GM12878 (cell line): ENCODE measurements around the gene ACP4. TPM values are rescaled to one million over a fixed set of nuclear protein-coding genes. Genes with fewer than 3 reads are reported as not detected.
A peak's percentile ranks its signal among the peaks of the same experiment; 100 is the strongest.

Experiments used
- ATAC-seq: fragments of 200-7000 bp; cut with Tn5 transposase; 3 replicates; pipeline ENCODE4 v1.9.1; 2020; ENCODE audit warnings: mild to moderate bottlenecking, moderate library complexity
- BruUV-seq: library from RNA; stranded (reverse); fragments of 400-500 nt; replicated peaks from 2 replicates; lab custom pipeline; 2021; lab: Mats Ljungman, UMichigan
- CTCF ChIA-PET: fragments of 300-600 bp; sonication (Branson Sonifier 250); formaldehyde crosslinking; extraction: SDS; loops from one replicate; lab custom pipeline; 2021; ENCODE audit warnings: inconsistent platforms; lab: Yijun Ruan, JAX
- POLR2A ChIA-PET: fragments of 350-600 bp; formaldehyde crosslinking; extraction: SDS; loops from one replicate; lab custom pipeline; 2021; ENCODE audit warnings: inconsistent platforms; lab: Charles Lee
- RAD21 ChIA-PET: fragments of 300-600 bp; sonication (Branson Sonifier 250); formaldehyde crosslinking; loops from one replicate; lab custom pipeline; 2023; ENCODE audit warnings: antibody characterized with exemption; ENCODE audit not compliant: unreplicated experiment; lab: Charles Lee
- SMC1A ChIA-PET: fragments of 300-600 bp; sonication (Branson Sonifier 250); formaldehyde crosslinking; loops from one replicate; lab custom pipeline; 2023; ENCODE audit not compliant: unreplicated experiment, uncharacterized antibody; lab: Charles Lee
- DNase-seq: peaks from one replicate; pipeline ENCODE4 v3.0.0-alpha.2; 2011; ENCODE audit warnings: low read depth, low spot score
- FAIRE-seq: peaks from 3 replicates; lab custom pipeline; 2011; peaks lifted over from hg19 to GRCh38; lab: Jason Lieb, UNC
- H2AFZ ChIP-seq: 2 replicates; pipeline ENCODE4 v1.6.0; 2011; ENCODE audit warnings: low read depth, low read length, control low read depth; ENCODE audit not compliant: control insufficient read depth
- H3K27ac ChIP-seq: 2 replicates; pipeline ENCODE4 v1.5.1; 2011; ENCODE audit warnings: control low read depth; ENCODE audit not compliant: control insufficient read depth, insufficient read depth
- H3K27me3 ChIP-seq, 2 experiments: replicated peaks in 1 of 2; 2 replicates each; pipeline versions ENCODE4 v1.6.0 to v1.6.1; 2011; ENCODE audit warnings: low read length in 1 of 2; ENCODE audit not compliant: control insufficient read depth in 2 of 2, insufficient read depth in 2 of 2
- H3K36me3 ChIP-seq, 2 experiments: 2 replicates each; pipeline ENCODE4 v1.5.1; 2011; ENCODE audit warnings: low read length in 1 of 2; ENCODE audit not compliant: control insufficient read depth in 2 of 2, insufficient read depth in 2 of 2
- H3K4me1 ChIP-seq: 2 replicates; pipeline ENCODE4 v1.6.1; 2011; ENCODE audit warnings: mild to moderate bottlenecking, low read length, moderate library complexity, mixed read lengths; ENCODE audit not compliant: control insufficient read depth, insufficient read depth
- H3K4me2 ChIP-seq: 2 replicates; pipeline ENCODE4 v1.6.0; 2011; ENCODE audit warnings: control low read depth; ENCODE audit not compliant: control insufficient read depth, insufficient read depth
- H3K4me3 ChIP-seq: fragments of 200-600 bp; sonication (generic); 2 replicates; pipeline ENCODE4 v1.5.1; 2016
- H3K79me2 ChIP-seq: 2 replicates; pipeline ENCODE4 v1.6.0; 2011; ENCODE audit warnings: low read length; ENCODE audit not compliant: control insufficient read depth, insufficient read depth
- H3K9ac ChIP-seq: 2 replicates; pipeline ENCODE4 v1.8.0; 2011; ENCODE audit warnings: low read length, control low read depth, mixed read lengths; ENCODE audit not compliant: control insufficient read depth, insufficient read depth
- H3K9me3 ChIP-seq: replicated peaks from 3 replicates; pipeline ENCODE4 v1.5.1; 2011; ENCODE audit warnings: mild to moderate bottlenecking, low read length; ENCODE audit not compliant: control insufficient read depth, insufficient read depth
- H4K20me1 ChIP-seq: 2 replicates; pipeline ENCODE4 v1.6.0; 2011; ENCODE audit not compliant: control insufficient read depth, insufficient read depth
- BCL3 ChIP-seq: IDR thresholded peaks from 2 replicates; pipeline ENCODE4 v1.6.1; 2011; ENCODE audit warnings: borderline replicate concordance, low read depth, mild to moderate bottlenecking, moderate library complexity, low read length; ENCODE audit not compliant: insufficient read depth, poor library complexity, severe bottlenecking
- BHLHE40 ChIP-seq, 2 experiments: fragments of 450-650 bp in 1 of 2; IDR thresholded peaks; 2 replicates each; pipeline ENCODE4 v1.6.1; 2011 to 2017; ENCODE audit warnings: low read depth in 2 of 2, borderline replicate concordance in 1 of 2, improper control_type of control experiment in 1 of 2, low read length in 1 of 2, mild to moderate bottlenecking in 1 of 2
- CHD4 ChIP-seq: fragments of 200-600 bp; sonication (generic); IDR thresholded peaks from 2 replicates; pipeline ENCODE4 v1.6.1; 2016; ENCODE audit warnings: mild to moderate bottlenecking
- ETV6 ChIP-seq, 2 experiments: fragments of 450-650 bp in 1 of 2; IDR thresholded peaks in 1 of 2; conservative IDR thresholded peaks in 1 of 2; 2 replicates each; pipeline ENCODE4 v1.6.1; 2014; ENCODE audit warnings: antibody characterized with exemption in 1 of 2, borderline replicate concordance in 1 of 2, low read depth in 1 of 2, mild to moderate bottlenecking in 1 of 2, moderate library complexity in 1 of 2
- NFYB ChIP-seq: IDR thresholded peaks from 2 replicates; pipeline ENCODE4 v1.6.1; 2011; ENCODE audit warnings: low read depth, mild to moderate bottlenecking, low read length, improper control_type of control experiment, moderate library complexity; ENCODE audit not compliant: insufficient read depth
- SIN3A ChIP-seq: IDR thresholded peaks from 2 replicates; pipeline ENCODE4 v1.6.1; 2012; ENCODE audit warnings: low read depth, low read length, improper control_type of control experiment
- USF1 ChIP-seq: IDR thresholded peaks from 2 replicates; pipeline ENCODE4 v1.6.1; 2011; ENCODE audit warnings: borderline replicate concordance, low read depth, mild to moderate bottlenecking, moderate library complexity, mixed read lengths, low read length; ENCODE audit not compliant: insufficient read depth; ENCODE audit errors: extremely low read length
- WGBS: methylation state at CpG from one replicate; pipeline ENCODE4 v1.1.6; 2016; ENCODE audit warnings: low lambda C conversion rate; ENCODE audit not compliant: insufficient replicate concordance, insufficient coverage; ENCODE audit errors: missing lambda C conversion rate; 5-methylcytosine and 5-hydroxymethylcytosine counted together
- in situ Hi-C: fragments of 300-500 bp; cut with MboI; formaldehyde crosslinking; loops from 9 replicates; pipeline ENCODE4 v1.14.3; 2018; ENCODE audit warnings: mixed read lengths
- intact Hi-C: fragments of 100-400 bp; cut with micrococcal nuclease; formaldehyde crosslinking; loops from one replicate; pipeline ENCODE4 v1.14.2; 2022; ENCODE audit not compliant: unreplicated experiment
- polyA plus RNA-seq, 11 experiments: library from polyadenylated mRNA; depleted of rRNA in 4 of 11; unstranded in 6 of 11; stranded (reverse) in 5 of 11; fragments of >200 nt; fragmentation: Nextera tagmentation in 4 of 11; fragmentation: Illumina TruSeq in 1 of 11; extraction: Ambion mirVana in 4 of 11; extraction: Trizol in 1 of 11; gene quantifications; 1 replicate in 1 of 11; 2 replicates in 10 of 11; pipeline versions ENCODE4 v1.2.1 to v1.2.3, GENCODE V29; 2011 to 2016; ENCODE audit warnings: inconsistent platforms in 2 of 11, missing spikeins in 2 of 11, low read depth in 1 of 11
- total RNA-seq, 4 experiments: library from RNA; depleted of rRNA in 3 of 4; stranded (reverse); fragments of >200 nt in 3 of 4; fragmentation: Illumina TruSeq in 1 of 4; extraction: Trizol in 1 of 4; gene quantifications; 2 replicates each; pipeline versions ENCODE4 v1.2.1 to v1.2.3, GENCODE V29; 2013 to 2021

The ACP4 gene
- total and polyA plus RNA-seq, 10 of the 15 experiments (the other 5 are each of a cell fraction or from before 2014, with no cell fraction given) = not detected

- Histone ChIP-seq H3K36me3 (no peaks in the 10 kb centered on the region), H3K9me3 (peaks cover 3% of the 10 kb centered on the region; the same call in 2 of the 3 replicates), H3K4me1 (peaks cover 30% of the 10 kb centered on the region), H2AFZ (no peak overlapping the region), H3K4me3 (no peak overlapping the region), H3K4me2 (no peak overlapping the region), H3K79me2 (peaks cover 4% of the 10 kb centered on the region), H4K20me1 (no peaks in the 10 kb centered on the region), H3K27me3 (no peaks in the 10 kb centered on the region), H3K9ac (no peak overlapping the region), H3K27ac (no peak overlapping the region)
- FAIRE-seq = no peak
- no peak for DNase-seq
- intact Hi-C loops (no loop called here), in situ Hi-C loops (loop anchor here (10.0 kb wide), 1 partner anchor 549 kb away; the partner anchor contains the start of genes CLDND2 and ETFB)
- no TSS peak for BruUV-seq
- ChIA-PET POLR2A (interaction anchor here (1.0 kb wide), 1 partner anchor 24 kb away, joined by 5 read pairs; no protein-coding TSS in a partner anchor), CTCF (interaction anchor here (1.6 to 2.9 kb wide), 2 partner anchors 11 to 90 kb away, joined by 4 to 8 read pairs; no protein-coding TSS in a partner anchor), RAD21 (no interaction called here), SMC1A (interaction anchor here (1.0 to 1.7 kb wide), 3 partner anchors 10 to 79 kb away, joined by 4 to 5 read pairs (median 4); no protein-coding TSS in a partner anchor)
- TF ChIP-seq BHLHE40 (IDR thresholded peaks at IDR 0.05; ENCODE audit: borderline replicate concordance in 1 of 2, low read depth in 2 of 2, low read length in 1 of 2) = no peak
- TF ChIP-seq BCL3 = no peak
- no peak for TF ChIP-seq ETV6 (conservative IDR thresholded peaks at IDR 0.05 in 1 of 2, IDR thresholded peaks at IDR 0.05 in 1 of 2; ENCODE audit: borderline replicate concordance in 1 of 2, low read depth in 1 of 2)
- no peak for TF ChIP-seq CHD4
- no peak for TF ChIP-seq SIN3A
- 0 out of 2 replicates have a peak, but pooled peaks have one; percentile 61 for TF ChIP-seq NFYB
- TF ChIP-seq USF1 = peak; percentile 38
- ATAC-seq = no peak
- WGBS = 100% methylated on average over 1 of the region's 1 CpG
Observed at GRCh38 chr19:50815439-50815838, 25.2 kb downstream of the ACP4 start.
